Chondrocyte (in vitro differentiated cells): ENCODE data around the gene DDA1. TPM values are rescaled to one million over a fixed set of nuclear protein-coding genes. Genes with fewer than 3 reads are reported as not detected.

Experiments
- DNase-seq: peaks from one replicate; pipeline ENCODE4 v3.0.0; 2021; ENCODE audit warnings: mixed read lengths, low spot score
- H3K27ac Mint-ChIP-seq: one replicate; pipeline ENCODE4 v1.8.0; 2021; ENCODE audit warnings: mild to moderate bottlenecking, moderate library complexity, mixed read lengths; ENCODE audit not compliant: unreplicated experiment
- H3K27me3 Mint-ChIP-seq: 2 replicates; pipeline ENCODE4 v1.8.0; 2021; ENCODE audit warnings: low read depth, mixed read lengths
- H3K36me3 Mint-ChIP-seq: 2 replicates; pipeline ENCODE4 v1.8.0; 2021; ENCODE audit warnings: low read depth, mixed read lengths
- H3K4me1 Mint-ChIP-seq: 2 replicates; pipeline ENCODE4 v1.8.0; 2021; ENCODE audit warnings: low read depth, mild to moderate bottlenecking, mixed read lengths
- H3K4me3 Mint-ChIP-seq: one replicate; pipeline ENCODE4 v1.8.0; 2021; ENCODE audit warnings: mild to moderate bottlenecking, moderate library complexity, mixed read lengths; ENCODE audit not compliant: unreplicated experiment
- H3K9me3 Mint-ChIP-seq: 2 replicates; pipeline ENCODE4 v1.8.0; 2021; ENCODE audit warnings: low read depth, mixed read lengths
- total RNA-seq: library from RNA; stranded (reverse); gene quantifications from 3 replicates; pipeline ENCODE4 v1.2.1, GENCODE V29; 2021
- TF ChIP-seq, protein P1 (sequence below): fragments of 200-600 bp; sonication (generic); IDR thresholded peaks from 2 replicates; pipeline ENCODE4 v1.5.0; 2021; ENCODE audit warnings: antibody characterized with exemption, mild to moderate bottlenecking, moderate library complexity

Gene DDA1
- total RNA-seq, 1 donor from 2014 or later: 63.9 TPM

DNA sequence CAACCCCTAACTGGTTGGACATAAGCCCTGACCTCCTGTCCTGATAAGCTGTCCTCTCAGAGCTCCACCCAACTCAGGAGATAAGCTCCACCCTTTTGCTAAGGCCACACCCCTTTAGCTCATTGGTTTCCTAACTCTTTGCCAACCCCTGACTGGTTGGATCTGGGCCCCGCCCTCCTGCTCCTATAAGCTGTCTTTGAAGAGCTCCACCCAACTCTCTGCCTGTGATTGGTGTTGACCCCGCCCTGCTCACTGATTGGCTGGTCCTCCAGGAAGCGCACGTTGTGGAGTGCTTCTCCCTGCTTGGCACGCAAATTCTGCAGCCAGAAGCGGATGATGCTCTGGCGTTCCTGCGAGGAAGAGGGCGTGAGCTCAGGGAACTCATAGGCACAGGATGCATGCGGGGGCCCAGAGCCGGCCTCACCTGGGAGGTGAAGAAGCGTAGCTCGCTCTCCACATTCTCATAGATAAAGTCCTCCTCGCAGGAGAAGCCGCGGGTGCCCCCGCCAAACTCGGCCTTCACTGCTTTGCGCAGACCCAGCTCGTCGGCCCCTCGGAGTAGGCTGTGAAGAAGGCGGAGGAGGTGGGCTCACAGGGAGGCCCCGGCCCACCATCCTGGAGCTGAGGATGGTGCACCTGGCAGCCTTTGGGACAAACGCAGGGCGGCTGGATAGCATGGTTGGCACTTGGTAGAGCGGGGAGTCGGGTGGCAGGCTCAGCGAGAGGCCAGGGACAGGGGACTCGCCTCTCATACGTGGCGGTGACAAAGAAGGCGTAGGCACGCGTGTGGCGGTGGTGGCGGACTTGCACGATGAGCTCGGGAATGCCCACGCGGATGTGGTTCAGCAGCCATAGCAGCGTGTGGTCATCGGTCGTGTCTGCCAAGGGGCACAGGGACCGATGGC is 23.6 kb downstream of the DDA1 start:
- no peak for DNase-seq
- TF ChIP-seq, protein P1, sequence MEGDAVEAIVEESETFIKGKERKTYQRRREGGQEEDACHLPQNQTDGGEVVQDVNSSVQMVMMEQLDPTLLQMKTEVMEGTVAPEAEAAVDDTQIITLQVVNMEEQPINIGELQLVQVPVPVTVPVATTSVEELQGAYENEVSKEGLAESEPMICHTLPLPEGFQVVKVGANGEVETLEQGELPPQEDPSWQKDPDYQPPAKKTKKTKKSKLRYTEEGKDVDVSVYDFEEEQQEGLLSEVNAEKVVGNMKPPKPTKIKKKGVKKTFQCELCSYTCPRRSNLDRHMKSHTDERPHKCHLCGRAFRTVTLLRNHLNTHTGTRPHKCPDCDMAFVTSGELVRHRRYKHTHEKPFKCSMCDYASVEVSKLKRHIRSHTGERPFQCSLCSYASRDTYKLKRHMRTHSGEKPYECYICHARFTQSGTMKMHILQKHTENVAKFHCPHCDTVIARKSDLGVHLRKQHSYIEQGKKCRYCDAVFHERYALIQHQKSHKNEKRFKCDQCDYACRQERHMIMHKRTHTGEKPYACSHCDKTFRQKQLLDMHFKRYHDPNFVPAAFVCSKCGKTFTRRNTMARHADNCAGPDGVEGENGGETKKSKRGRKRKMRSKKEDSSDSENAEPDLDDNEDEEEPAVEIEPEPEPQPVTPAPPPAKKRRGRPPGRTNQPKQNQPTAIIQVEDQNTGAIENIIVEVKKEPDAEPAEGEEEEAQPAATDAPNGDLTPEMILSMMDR: no peak
- Mint-ChIP-seq H3K9me3 (no peaks in the 10 kb centered on the region), H3K36me3 (peaks cover 8% of the 10 kb centered on the region), H3K27me3 (no peaks in the 10 kb centered on the region), H3K27ac (no peak overlapping the region), H3K4me1 (peaks cover 24% of the 10 kb centered on the region), H3K4me3 (peak overlapping the region; percentile 12)

DNA sequence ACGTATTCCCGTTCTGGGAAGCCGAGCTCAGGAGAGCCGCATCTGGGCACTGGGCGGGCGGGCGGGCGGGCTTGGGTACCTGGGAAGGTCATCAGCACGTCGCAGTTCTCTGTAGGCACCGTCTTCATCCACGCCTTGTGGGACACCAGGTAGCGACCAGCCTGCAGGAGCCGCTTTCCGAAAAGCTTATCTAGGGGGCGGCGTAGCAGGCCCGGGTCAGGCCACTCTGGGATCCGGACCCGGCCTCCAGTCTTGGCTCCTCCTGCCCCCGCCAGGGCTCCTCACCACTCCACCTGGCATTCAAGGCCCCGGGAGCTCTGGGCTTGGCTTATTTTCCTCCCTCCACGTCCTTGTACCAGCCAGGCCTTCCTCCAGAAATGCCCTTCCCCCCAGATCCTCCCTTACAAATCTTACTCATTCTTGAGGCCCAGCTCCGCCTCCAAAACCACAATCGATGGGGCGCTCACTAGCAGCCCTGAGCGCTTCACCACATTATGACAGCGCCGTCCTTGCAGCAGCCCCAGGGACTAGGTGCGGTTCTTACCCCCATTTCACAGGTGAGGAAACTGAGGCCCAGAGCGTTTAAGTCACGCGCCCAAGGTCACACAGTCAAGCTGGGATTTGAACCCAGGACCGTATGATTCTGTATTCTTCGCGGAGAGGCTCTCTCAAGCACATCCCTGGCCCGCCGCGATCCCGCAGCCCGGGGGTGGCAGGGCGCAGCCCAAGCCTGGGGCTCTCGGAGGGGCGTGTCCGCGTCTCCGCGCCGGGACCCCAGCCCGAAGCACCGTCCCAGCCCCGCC is 24.4 kb downstream of the DDA1 start:
- DNase-seq: no peak
- peak overlapping the region; percentile 78 for H3K4me3 Mint-ChIP-seq
- peaks cover 29% of the 10 kb centered on the region for H3K4me1 Mint-ChIP-seq
- no peaks in the 10 kb centered on the region for H3K27me3 Mint-ChIP-seq
- no peaks in the 10 kb centered on the region for H3K9me3 Mint-ChIP-seq
- H3K27ac Mint-ChIP-seq: peak overlapping the region; percentile 36
- TF ChIP-seq, protein P1: no peak
- peaks cover 8% of the 10 kb centered on the region for H3K36me3 Mint-ChIP-seq

DNA sequence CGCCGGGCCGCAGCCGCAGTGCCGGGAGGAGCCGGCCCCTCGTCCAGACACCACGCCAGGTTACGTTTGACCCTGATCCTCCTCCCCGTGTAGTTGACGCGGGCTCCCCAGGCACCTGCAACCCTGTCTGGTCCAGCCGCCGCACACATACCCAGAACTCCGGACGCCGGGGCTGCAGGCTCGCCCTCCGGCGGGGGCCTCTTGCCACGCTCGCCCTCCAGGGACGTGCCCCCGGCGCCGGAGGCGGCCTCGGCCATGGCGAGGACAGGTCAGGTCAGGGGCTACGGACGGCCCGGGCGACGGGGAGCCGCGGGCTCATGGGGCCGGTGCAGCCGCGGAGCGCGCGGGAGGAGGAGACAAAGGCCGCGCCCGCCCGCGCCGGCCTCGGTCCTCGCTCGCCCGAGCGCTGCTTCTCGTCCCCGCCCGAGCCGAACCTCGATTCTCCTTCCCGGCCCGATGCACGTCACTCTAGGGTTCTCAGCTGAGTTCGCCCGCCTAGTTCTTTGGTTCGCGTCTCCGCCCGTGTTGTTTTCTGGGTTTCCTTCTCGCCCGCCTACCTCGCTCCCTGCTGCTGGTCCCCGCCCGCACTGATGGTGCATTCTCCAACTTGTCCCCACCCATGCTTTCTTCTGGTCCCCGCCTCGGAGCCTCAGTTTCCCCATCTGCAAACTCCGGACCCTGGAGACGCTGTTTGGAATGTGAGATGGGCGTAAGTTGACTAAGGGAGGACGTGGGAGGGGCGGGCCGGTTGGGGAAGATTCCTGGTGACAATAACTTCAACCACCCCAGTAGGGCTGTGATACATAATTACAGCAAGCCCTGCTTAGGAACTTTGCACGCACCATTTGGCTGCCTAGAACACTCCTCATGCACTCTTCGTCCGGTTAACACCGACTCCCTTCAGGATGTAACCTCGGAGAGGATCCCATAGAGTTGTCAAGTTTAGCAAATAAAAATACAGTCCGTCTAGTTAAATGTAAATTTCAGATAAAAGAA is 25.3 kb downstream of the DDA1 start, which contains the start of gene ANO8:
Gene ANO8, minus strand, starts transcription at position 442 of the 996 bp plus-strand sequence. Its CDS starts 185 bp downstream, at position 257.
- Mint-ChIP-seq H3K4me1 (peaks cover 29% of the 10 kb centered on the region), H3K9me3 (no peaks in the 10 kb centered on the region), H3K27ac (peak within 1 kb of the TSS; percentile 87), H3K36me3 (peaks cover 8% of the 10 kb centered on the region), H3K27me3 (no peaks in the 10 kb centered on the region), H3K4me3 (peak within 1 kb of the TSS; percentile 80)
- DNase-seq: peak; percentile 99
- TF ChIP-seq, protein P1: peak; percentile 25

DNA sequence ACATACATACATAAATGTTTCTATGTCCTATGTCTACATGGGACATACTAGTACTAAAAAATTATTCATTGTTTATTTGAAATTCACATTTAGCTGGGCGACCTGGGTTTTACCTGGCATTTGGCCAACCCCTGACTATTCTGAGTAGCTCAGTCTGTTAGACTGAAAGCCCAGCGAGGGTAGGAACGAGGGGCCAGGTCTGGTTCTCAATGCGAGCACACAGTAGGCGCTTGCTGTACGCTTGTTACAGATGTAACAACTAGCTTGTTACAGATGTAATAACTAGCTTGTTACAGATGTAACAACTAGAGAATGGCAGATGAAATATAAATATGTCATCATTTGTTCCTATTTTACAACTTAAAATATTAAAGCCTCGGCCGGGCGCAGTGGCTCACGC is 26.2 kb downstream of the DDA1 start:
- Mint-ChIP-seq H3K4me1 (peaks cover 29% of the 10 kb centered on the region), H3K27me3 (no peaks in the 10 kb centered on the region), H3K36me3 (peaks cover 4% of the 10 kb centered on the region), H3K9me3 (no peaks in the 10 kb centered on the region), H3K27ac (no peak overlapping the region), H3K4me3 (no peak overlapping the region)
- TF ChIP-seq, protein P1: no peak
- no peak for DNase-seq
